ENCODE data around the gene STAB2. TPM values are rescaled to one million over a fixed set of nuclear protein-coding genes. Genes with fewer than 3 reads are reported as not detected.

The STAB2 gene
- total RNA-seq, 1 donor from 2014 or later, result not detected

DNA sequence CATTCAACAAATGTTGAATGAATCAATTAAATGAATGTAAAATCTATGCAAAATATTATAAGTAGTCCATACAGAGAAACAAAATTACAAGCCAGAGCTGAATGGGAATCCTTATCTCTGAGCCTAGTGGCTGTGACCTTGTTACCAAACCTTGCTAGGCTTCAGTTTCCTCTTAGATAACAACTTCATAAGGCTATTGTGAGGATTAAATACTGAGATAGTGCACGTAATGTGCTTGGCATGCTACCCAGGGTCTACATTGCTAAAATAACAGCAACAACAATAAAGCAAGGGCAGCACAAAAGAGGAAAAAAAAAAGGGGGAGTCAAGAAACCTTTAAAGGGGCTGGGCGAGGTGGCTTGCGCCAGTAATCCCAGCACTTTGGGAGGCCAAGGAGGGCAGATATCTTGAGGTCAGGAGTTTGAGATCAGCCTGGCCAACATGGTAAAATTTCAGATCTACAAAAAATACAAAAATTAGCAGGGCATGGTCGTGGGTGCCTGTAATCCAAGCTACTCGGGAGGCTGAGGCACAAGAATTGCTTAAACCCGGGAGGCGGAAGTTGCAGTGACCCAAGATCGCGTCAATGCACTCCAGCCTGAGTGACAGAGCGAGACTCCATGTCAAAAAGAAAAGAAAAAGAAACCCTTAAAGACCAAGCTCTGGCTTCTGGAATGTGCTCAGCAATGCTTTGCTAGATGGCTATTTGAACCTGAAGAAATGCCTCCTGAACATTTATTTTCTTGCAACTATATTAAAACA lies 14.1 kb downstream of the STAB2 start:
- DNase-seq (ENCODE audit: low spot score in 2 of 2, unreplicated experiment in 2 of 2), result no peak
- Mint-ChIP-seq H3K27ac (no peak overlapping the region), H3K27me3 (ENCODE audit: low read depth) (peaks cover 49% of the 10 kb centered on the region), H3K9me3 (peaks cover 3% of the 10 kb centered on the region), H3K4me3 (no peak overlapping the region), H3K4me1 (no peaks in the 10 kb centered on the region), H3K36me3 (no peaks in the 10 kb centered on the region)
- no peak for TF ChIP-seq CTCF (IDR thresholded peaks at IDR 0.05; ENCODE audit: unreplicated experiment)

DNA sequence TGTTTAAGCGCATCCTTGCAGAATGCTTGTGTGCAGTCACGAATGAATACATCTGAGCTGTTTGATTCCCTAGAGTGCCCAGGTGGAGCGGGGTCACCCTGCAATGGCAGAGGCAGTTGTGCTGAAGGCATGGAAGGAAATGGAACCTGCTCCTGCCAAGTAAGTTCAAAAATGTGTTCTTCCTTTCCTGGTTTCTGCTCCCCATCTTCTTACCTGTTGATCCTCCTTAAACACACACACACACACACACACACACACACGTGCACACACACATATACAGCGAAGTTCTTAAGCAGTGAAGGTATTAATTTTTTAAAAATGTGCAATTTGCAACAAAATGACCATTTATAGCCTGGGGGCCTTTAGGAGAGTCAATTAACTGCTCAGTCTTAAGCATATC lies 33.3 kb downstream of the STAB2 start:
- Mint-ChIP-seq H3K9me3 (peaks cover 6% of the 10 kb centered on the region), H3K36me3 (no peaks in the 10 kb centered on the region), H3K27ac (no peak overlapping the region), H3K4me3 (no peak overlapping the region), H3K4me1 (no peaks in the 10 kb centered on the region), H3K27me3 (ENCODE audit: low read depth) (peaks cover 33% of the 10 kb centered on the region)
- TF ChIP-seq CTCF (IDR thresholded peaks at IDR 0.05; ENCODE audit: unreplicated experiment), result no peak
- DNase-seq (ENCODE audit: low spot score in 2 of 2, unreplicated experiment in 2 of 2), result no peak

DNA sequence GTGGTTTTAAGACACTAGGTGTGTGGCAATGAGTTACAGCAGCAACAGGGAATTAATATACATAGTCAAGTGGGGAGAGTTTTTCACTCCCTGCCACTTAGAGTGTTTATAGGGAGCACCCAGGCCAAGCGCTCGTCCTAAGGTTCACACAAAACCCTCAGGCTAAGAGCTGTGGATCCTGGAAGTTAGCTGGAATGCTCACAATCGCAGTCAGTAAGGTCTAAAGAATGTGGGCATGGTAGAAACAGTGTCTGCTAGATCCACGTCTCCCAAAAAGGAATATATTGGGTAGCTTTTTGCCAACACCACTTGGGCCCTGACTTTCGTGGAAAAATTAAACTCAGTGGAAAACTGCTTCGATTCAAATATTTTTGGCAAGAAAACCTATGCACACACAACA lies 36.6 kb downstream of the STAB2 start:
- H3K27ac Mint-ChIP-seq, result no peak overlapping the region
- H3K4me3 Mint-ChIP-seq, result no peak overlapping the region
- no peaks in the 10 kb centered on the region for H3K4me1 Mint-ChIP-seq
- peaks cover 6% of the 10 kb centered on the region for H3K9me3 Mint-ChIP-seq
- H3K36me3 Mint-ChIP-seq, result no peaks in the 10 kb centered on the region
- no peak for DNase-seq (ENCODE audit: low spot score in 2 of 2, unreplicated experiment in 2 of 2)
- no peak for TF ChIP-seq CTCF (IDR thresholded peaks at IDR 0.05; ENCODE audit: unreplicated experiment)
- H3K27me3 Mint-ChIP-seq (ENCODE audit: low read depth), result peaks cover 32% of the 10 kb centered on the region

DNA sequence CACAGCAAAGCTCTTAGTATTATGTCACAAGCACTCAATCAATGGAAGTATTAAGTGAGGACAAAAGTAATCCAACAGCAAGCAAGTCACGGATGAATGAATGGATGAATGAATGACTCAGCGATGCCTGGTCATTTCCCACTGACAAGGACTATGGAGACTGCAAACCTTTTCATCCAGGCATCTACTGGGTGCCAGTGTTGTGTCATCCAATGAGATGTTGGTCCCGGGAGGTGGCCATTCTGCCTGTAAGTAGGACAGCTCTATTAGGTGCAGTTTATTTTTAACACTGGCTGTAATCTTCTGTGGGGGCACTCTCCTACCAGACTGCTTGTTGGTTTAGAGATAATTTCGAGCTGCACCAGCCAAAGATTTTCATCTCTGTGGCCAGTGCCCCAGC lies 39.4 kb downstream of the STAB2 start:
- DNase-seq (ENCODE audit: low spot score in 2 of 2, unreplicated experiment in 2 of 2), result no peak
- Mint-ChIP-seq H3K36me3 (no peaks in the 10 kb centered on the region), H3K9me3 (peaks cover 6% of the 10 kb centered on the region), H3K27me3 (ENCODE audit: low read depth) (peaks cover 33% of the 10 kb centered on the region), H3K4me1 (no peaks in the 10 kb centered on the region), H3K4me3 (no peak overlapping the region), H3K27ac (no peak overlapping the region)
- TF ChIP-seq CTCF (IDR thresholded peaks at IDR 0.05; ENCODE audit: unreplicated experiment), result no peak

GRCh38 chr12:103627189-103627855 lies 40.2 kb downstream of the STAB2 start:
- Mint-ChIP-seq H3K36me3 (no peaks in the 10 kb centered on the region), H3K27ac (no peak overlapping the region), H3K4me1 (no peaks in the 10 kb centered on the region), H3K27me3 (ENCODE audit: low read depth) (peaks cover 40% of the 10 kb centered on the region), H3K9me3 (peaks cover 11% of the 10 kb centered on the region), H3K4me3 (no peak overlapping the region)
- TF ChIP-seq CTCF (IDR thresholded peaks at IDR 0.05; ENCODE audit: unreplicated experiment), result no peak
- DNase-seq (ENCODE audit: low spot score in 2 of 2, unreplicated experiment in 2 of 2), result no peak

Data from mesothelial cell of epicardium (in vitro differentiated cells).